Amniotic stem cell (primary cell): Measurements from ENCODE around the gene SELENOP.
"Not testable (repeated sequence)": the region's sequence is repeated elsewhere in the genome, so short reads cannot be mapped to it uniquely, and the experiment has no call there.

Source experiments
- DNase-seq: peaks from one replicate; lab custom pipeline; 2025; lab: John Stamatoyannopoulos, UW

The SELENOP gene

GRCh38 chr5:42811591-42812446 lies at the start of gene SELENOP:
TSS of gene SELENOP (minus strand) at chr5:42811892. CDS start at chr5:42808353, 3,539 bp downstream.
- DNase-seq, result no peak

- DNase-seq, result no peak
Measured at GRCh38 chr5:42858687-42859086, 47.0 kb upstream of the SELENOP start.

GRCh38 chr5:42858031-42858643 lies 46.4 kb upstream of the SELENOP start:
- no peak for DNase-seq

GRCh38 chr5:42855811-42856210 lies 44.1 kb upstream of the SELENOP start:
- DNase-seq, result no peak

GRCh38 chr5:42855386-42855785 lies 43.7 kb upstream of the SELENOP start:
- DNase-seq, result no peak

- no peak for DNase-seq
Measured at GRCh38 chr5:42854795-42855194, 43.1 kb upstream of the SELENOP start.

- no peak for DNase-seq
Measured at GRCh38 chr5:42852826-42853225, 41.1 kb upstream of the SELENOP start.

GRCh38 chr5:42851481-42851880 lies 39.8 kb upstream of the SELENOP start:
- no peak for DNase-seq

GRCh38 chr5:42848545-42848944 lies 36.9 kb upstream of the SELENOP start:
- DNase-seq, result no peak

GRCh38 chr5:42844408-42844807 lies 32.7 kb upstream of the SELENOP start:
- DNase-seq, result not testable (repeated sequence)

GRCh38 chr5:42843675-42844292 lies 32.1 kb upstream of the SELENOP start:
- DNase-seq, result no peak

- DNase-seq, result no peak
Measured at GRCh38 chr5:42842921-42843641, 31.4 kb upstream of the SELENOP start.

GRCh38 chr5:42840842-42841567 lies 29.3 kb upstream of the SELENOP start:
- DNase-seq, result no peak

- peak; percentile 45 for DNase-seq
Measured at GRCh38 chr5:42840269-42840668, 28.6 kb upstream of the SELENOP start.

GRCh38 chr5:42839196-42839595 lies 27.5 kb upstream of the SELENOP start:
- DNase-seq, result no peak

GRCh38 chr5:42837601-42838000 lies 25.9 kb upstream of the SELENOP start:
- DNase-seq, result no peak

- no peak for DNase-seq
Measured at GRCh38 chr5:42836070-42836769, 24.5 kb upstream of the SELENOP start.

GRCh38 chr5:42832060-42832459 lies 20.4 kb upstream of the SELENOP start:
- no peak for DNase-seq

- DNase-seq, result no peak
Measured at GRCh38 chr5:42830924-42831323, 19.2 kb upstream of the SELENOP start.

- no peak for DNase-seq
Measured at GRCh38 chr5:42828671-42829070, 17.0 kb upstream of the SELENOP start.
